B cell (primary cell): ENCODE measurements around the gene DLST.

Experiments used
- EZH2 ChIP-seq: IDR thresholded peaks from 2 replicates; pipeline ENCODE4 v1.6.1; 2012; ENCODE audit warnings: borderline replicate concordance, low read depth, mild to moderate bottlenecking, moderate library complexity, low read length; ENCODE audit not compliant: insufficient read depth, poor library complexity, severe bottlenecking
- TF ChIP-seq, protein P1 (sequence below): fragments of 200-600 bp; IDR thresholded peaks from one replicate; pipeline ENCODE4 v1.8.0; 2022; ENCODE audit warnings: antibody characterized with exemption, mild to moderate bottlenecking

DNA sequence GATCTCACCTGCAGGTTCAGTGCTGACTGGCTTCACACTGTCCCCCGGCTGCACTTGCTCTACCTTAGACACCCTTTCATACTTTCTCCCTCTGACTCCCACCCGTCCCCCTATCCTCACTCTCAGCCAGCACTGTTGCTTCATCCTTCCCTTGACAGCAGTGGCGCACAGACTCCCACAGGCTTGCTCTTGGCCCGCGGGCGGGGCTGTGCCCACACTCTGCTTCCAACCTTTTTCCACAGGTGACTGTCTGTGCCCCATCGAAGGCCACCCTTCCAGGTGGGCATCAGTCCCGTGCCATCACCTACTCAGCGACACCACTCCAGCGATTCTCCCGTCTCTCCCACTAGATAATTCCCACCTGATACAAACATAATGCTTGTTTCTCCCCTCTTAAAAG is 42.3 kb downstream of the DLST start:
- TF ChIP-seq, protein P1, sequence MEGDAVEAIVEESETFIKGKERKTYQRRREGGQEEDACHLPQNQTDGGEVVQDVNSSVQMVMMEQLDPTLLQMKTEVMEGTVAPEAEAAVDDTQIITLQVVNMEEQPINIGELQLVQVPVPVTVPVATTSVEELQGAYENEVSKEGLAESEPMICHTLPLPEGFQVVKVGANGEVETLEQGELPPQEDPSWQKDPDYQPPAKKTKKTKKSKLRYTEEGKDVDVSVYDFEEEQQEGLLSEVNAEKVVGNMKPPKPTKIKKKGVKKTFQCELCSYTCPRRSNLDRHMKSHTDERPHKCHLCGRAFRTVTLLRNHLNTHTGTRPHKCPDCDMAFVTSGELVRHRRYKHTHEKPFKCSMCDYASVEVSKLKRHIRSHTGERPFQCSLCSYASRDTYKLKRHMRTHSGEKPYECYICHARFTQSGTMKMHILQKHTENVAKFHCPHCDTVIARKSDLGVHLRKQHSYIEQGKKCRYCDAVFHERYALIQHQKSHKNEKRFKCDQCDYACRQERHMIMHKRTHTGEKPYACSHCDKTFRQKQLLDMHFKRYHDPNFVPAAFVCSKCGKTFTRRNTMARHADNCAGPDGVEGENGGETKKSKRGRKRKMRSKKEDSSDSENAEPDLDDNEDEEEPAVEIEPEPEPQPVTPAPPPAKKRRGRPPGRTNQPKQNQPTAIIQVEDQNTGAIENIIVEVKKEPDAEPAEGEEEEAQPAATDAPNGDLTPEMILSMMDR, result no peak
- no peak for TF ChIP-seq EZH2
